ENCODE data around the gene NRL. TPM values are rescaled to one million over a fixed set of nuclear protein-coding genes. Genes with fewer than 3 reads are reported as not detected.

Gene NRL
- total and polyA plus RNA-seq, 4 donors, result 1.5 to 3.2 (median 2.8) TPM

DNA sequence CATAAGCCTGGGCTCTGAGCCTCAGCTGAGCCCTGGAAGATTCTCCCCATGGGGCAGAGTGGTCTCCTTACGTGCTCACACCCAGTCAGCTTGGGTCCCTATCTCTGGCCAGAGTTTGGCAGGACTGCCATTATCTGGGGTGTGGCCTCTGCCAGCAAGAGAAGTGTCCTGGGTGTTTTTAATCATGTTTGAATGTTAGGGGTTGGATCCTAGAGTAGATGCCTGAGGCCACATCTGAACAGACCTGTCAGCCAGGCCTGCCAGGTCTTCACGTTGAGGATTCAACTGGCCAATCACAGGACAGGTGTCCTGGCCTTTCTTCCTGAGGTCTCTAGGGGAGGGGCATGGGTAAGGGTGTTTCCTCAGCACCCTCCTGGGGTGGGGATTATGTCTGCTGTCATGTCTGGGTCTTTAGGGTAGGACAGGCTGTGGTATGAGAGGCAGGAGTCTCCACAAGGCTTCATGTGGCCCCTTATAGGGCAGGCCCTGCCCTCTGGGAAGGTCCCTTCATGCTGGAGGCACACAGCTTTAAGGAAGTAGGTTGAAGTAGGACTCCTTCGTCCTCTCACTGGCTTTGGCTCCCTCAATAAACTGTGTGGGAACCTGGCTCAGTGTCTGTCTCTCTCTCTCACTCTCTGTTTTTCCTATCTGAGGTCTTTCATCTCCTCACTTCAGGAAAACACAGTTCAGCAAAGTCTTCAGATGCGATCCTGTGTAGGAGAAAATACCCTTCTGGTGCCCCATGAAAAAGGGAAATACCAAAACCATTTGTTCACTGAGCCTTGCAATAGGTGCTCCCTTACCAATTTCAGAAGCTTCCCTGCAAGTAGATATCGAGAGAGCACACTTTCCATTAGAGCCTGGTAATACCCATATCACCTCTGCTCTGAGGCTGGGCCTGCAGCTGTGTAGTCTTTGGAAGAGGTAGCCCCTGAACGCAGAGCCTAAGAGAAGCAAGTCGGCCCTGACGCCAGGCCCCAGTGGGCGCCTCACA lies 9.0 kb upstream of the NRL start:
- TF ChIP-seq HNF4G (IDR thresholded peaks at IDR 0.05) (no peak), TAF1 (conservative IDR thresholded peaks at IDR 0.05) (no peak), YY1 (IDR thresholded peaks at IDR 0.05) (no peak), JUND (IDR thresholded peaks at IDR 0.05) (no peak), EGR1 (IDR thresholded peaks at IDR 0.05; ENCODE audit: low read depth in 2 of 2) (no peak), RAD21 (IDR thresholded peaks at IDR 0.05) (no peak), REST (IDR thresholded peaks at IDR 0.05) (no peak), GABPA (IDR thresholded peaks at IDR 0.05 in 1 of 2, conservative IDR thresholded peaks at IDR 0.05 in 1 of 2) (no peak)
- Histone ChIP-seq H3K27ac (ENCODE audit: low read depth in 1 of 2, low read length in 2 of 2) (no peak overlapping the region), H3K4me1 (ENCODE audit: control insufficient read depth in 4 of 4, insufficient read depth in 4 of 4, low read length in 3 of 4) (peaks cover 0 to 4% (median 2%) of the 10 kb centered on the region in 4 donors), H3K27me3 (ENCODE audit: control insufficient read depth in 4 of 4, insufficient read depth in 4 of 4, low read length in 3 of 4) (no peaks in the 10 kb centered on the region), H3K9ac (ENCODE audit: low read depth in 1 of 2, low read length in 2 of 2) (no peak overlapping the region), H3K36me3 (ENCODE audit: control insufficient read depth in 4 of 4, insufficient read depth in 3 of 4, low read depth in 1 of 4, low read length in 3 of 4) (peaks cover 28 to 49% (median 45%) of the 10 kb centered on the region in 4 donors), H3K9me3 (ENCODE audit: control insufficient read depth in 4 of 4, low read length in 3 of 4) (no peaks in the 10 kb centered on the region), H3K4me3 (ENCODE audit: low read depth in 1 of 3, low read length in 3 of 3) (no peak overlapping the region)
- WGBS, result 92% methylated on average over 9 of the region's 9 CpGs
- peak; percentile 71 for DNase-seq (ENCODE audit: low spot score)

GRCh38 chr14:24122898-24123297 lies 8.1 kb upstream of the NRL start:
- Histone ChIP-seq H3K36me3 (ENCODE audit: control insufficient read depth in 4 of 4, insufficient read depth in 3 of 4, low read depth in 1 of 4, low read length in 3 of 4) (peaks cover 28 to 56% (median 53%) of the 10 kb centered on the region in 4 donors), H3K27me3 (ENCODE audit: control insufficient read depth in 4 of 4, insufficient read depth in 4 of 4, low read length in 3 of 4) (no peaks in the 10 kb centered on the region), H3K9ac (ENCODE audit: low read depth in 1 of 2, low read length in 2 of 2) (no peak overlapping the region), H3K27ac (ENCODE audit: low read depth in 1 of 2, low read length in 2 of 2) (no peak overlapping the region), H3K9me3 (ENCODE audit: control insufficient read depth in 4 of 4, low read length in 3 of 4) (no peaks in the 10 kb centered on the region), H3K4me3 (ENCODE audit: low read depth in 1 of 3, low read length in 3 of 3) (no peak overlapping the region), H3K4me1 (ENCODE audit: control insufficient read depth in 4 of 4, insufficient read depth in 4 of 4, low read length in 3 of 4) (peaks cover 0 to 9% (median 4%) of the 10 kb centered on the region in 4 donors)
- peak; percentile 53 for DNase-seq (ENCODE audit: low spot score)
- 97% methylated on average over 8 of the region's 8 CpGs for WGBS
- TF ChIP-seq CTCF (IDR thresholded peaks at IDR 0.05; ENCODE audit: low read depth, low read length, missing input control), result no peak
- no peak for TF ChIP-seq SP1 (IDR thresholded peaks at IDR 0.05)
- TF ChIP-seq TAF1 (conservative IDR thresholded peaks at IDR 0.05), result no peak
- no peak for TF ChIP-seq EGR1 (IDR thresholded peaks at IDR 0.05; ENCODE audit: low read depth in 2 of 2)
- TF ChIP-seq ZBTB33 (IDR thresholded peaks at IDR 0.05), result no peak
- TF ChIP-seq RXRA (IDR thresholded peaks at IDR 0.05), result no peak
- no peak for TF ChIP-seq YY1 (IDR thresholded peaks at IDR 0.05)
- TF ChIP-seq JUND (IDR thresholded peaks at IDR 0.05), result no peak
- no peak for TF ChIP-seq NR2F2 (IDR thresholded peaks at IDR 0.05)
- no peak for TF ChIP-seq ATF3 (IDR thresholded peaks at IDR 0.05)
- TF ChIP-seq HNF4G (IDR thresholded peaks at IDR 0.05), result no peak
- TF ChIP-seq FOXA2 (IDR thresholded peaks at IDR 0.05), result no peak
- TF ChIP-seq MAX (IDR thresholded peaks at IDR 0.05), result no peak
- no peak for TF ChIP-seq RAD21 (IDR thresholded peaks at IDR 0.05)
- TF ChIP-seq HNF4A (conservative IDR thresholded peaks at IDR 0.05), result no peak
